GM18507 (cell line): ENCODE data around the gene NOTUM.

Experiments
- DNase-seq: peaks from one replicate; pipeline ENCODE4 v3.0.0; 2011; ENCODE audit warnings: low read depth; ENCODE audit not compliant: insufficient read length; ENCODE audit errors: extremely low spot score
- FAIRE-seq: peaks from 2 replicates; lab custom pipeline; 2011; peaks lifted over from hg19 to GRCh38; lab: Jason Lieb, UNC

NOTUM gene

GRCh38 chr17:81961087-81961511 lies at the start of gene NOTUM:
NOTUM (minus strand) TSS chr17:81961187; CDS start chr17:81960909, 278 bp downstream.
- no peak for FAIRE-seq
- no peak for DNase-seq

- DNase-seq (no peak), FAIRE-seq (no peak)
Measured at GRCh38 chr17:82009413-82009812, 48.4 kb upstream of the NOTUM start.

GRCh38 chr17:82008941-82009405 lies 48.0 kb upstream of the NOTUM start:
- no peak for DNase-seq
- FAIRE-seq: no peak

GRCh38 chr17:82008258-82008940 lies 47.4 kb upstream of the NOTUM start:
- DNase-seq: no peak
- no peak for FAIRE-seq

- DNase-seq: no peak
- no peak for FAIRE-seq
Measured at GRCh38 chr17:82007495-82008257, 46.7 kb upstream of the NOTUM start.

- FAIRE-seq (no peak), DNase-seq (no peak)
Measured at GRCh38 chr17:82007228-82007494, 46.2 kb upstream of the NOTUM start.

GRCh38 chr17:82006468-82007227 lies 45.7 kb upstream of the NOTUM start:
- FAIRE-seq (no peak), DNase-seq (no peak)

GRCh38 chr17:82005701-82006348 lies 44.8 kb upstream of the NOTUM start:
- DNase-seq: no peak
- FAIRE-seq: no peak

GRCh38 chr17:82004517-82005455 lies 43.8 kb upstream of the NOTUM start:
- DNase-seq (no peak), FAIRE-seq (no peak)

- no peak for FAIRE-seq
Measured at GRCh38 chr17:82003411-82004381, 42.7 kb upstream of the NOTUM start.

GRCh38 chr17:82001571-82002056 lies 40.6 kb upstream of the NOTUM start:
- no peak for FAIRE-seq
- no peak for DNase-seq

More at GRCh38 chr17:82003411-82004381, 42.7 kb upstream of the NOTUM start:
- no peak for DNase-seq

GRCh38 chr17:82000803-82001570 lies 40.0 kb upstream of the NOTUM start:
- DNase-seq (no peak), FAIRE-seq (no peak)

- no peak for DNase-seq
- FAIRE-seq: no peak
Measured at GRCh38 chr17:81999976-82000802, 39.2 kb upstream of the NOTUM start.

- FAIRE-seq: no peak
Measured at GRCh38 chr17:81999587-81999975, 38.6 kb upstream of the NOTUM start.

GRCh38 chr17:81998691-81999438 lies 37.9 kb upstream of the NOTUM start:
- no peak for DNase-seq
- FAIRE-seq: no peak

More at GRCh38 chr17:81999587-81999975, 38.6 kb upstream of the NOTUM start:
- no peak for DNase-seq
